ENCODE results near the gene TSPEAR. TPM values are rescaled to one million over a fixed set of nuclear protein-coding genes. Genes with fewer than 3 reads are reported as not detected.

TSPEAR gene
- total and polyA plus RNA-seq, 8 donors = 0.05 to 0.29 (median 0.12) TPM; not detected in 4

DNA sequence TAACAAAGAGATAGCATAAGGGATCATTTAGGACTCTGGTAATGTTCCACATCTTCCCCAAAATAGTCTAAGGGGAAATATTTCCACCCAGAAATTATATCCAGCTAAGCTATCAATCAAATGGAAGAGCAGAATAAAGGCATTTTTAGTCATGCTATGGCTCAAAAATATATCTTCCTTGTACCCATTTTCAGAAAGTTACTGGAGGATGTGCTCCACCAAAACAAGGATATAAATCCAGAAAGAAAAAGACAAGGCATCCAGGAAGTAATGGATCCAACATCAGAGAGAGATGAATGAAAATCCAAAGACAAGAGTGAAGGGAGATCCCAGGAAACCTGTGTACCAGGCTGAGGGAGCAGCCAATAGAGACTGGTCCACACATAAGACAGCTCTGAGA, 102.2 kb downstream of the TSPEAR start:
- Histone ChIP-seq H3K27me3 (peaks cover 0 to 36% (median 3%) of the 10 kb centered on the region in 3 donors), H3K27ac (no peak overlapping the region), H3K4me3 (no peak overlapping the region), H3K4me1 (no peaks in the 10 kb centered on the region), H3K9me3 (peaks cover 4 to 36% (median 35%) of the 10 kb centered on the region in 4 donors), H3K36me3 (no peaks in the 10 kb centered on the region)
- intact Hi-C loops (cut with DNase I; ENCODE audit: low total_unique reads) = no loop called here
- no peak for DNase-seq
- TF ChIP-seq POLR2AphosphoS5 (IDR thresholded peaks at IDR 0.05) (no peak), POLR2A (IDR thresholded peaks at IDR 0.05) (no peak), EP300 (IDR thresholded peaks at IDR 0.05) (no peak), CTCF (IDR thresholded peaks at IDR 0.05) (no peak)

DNA sequence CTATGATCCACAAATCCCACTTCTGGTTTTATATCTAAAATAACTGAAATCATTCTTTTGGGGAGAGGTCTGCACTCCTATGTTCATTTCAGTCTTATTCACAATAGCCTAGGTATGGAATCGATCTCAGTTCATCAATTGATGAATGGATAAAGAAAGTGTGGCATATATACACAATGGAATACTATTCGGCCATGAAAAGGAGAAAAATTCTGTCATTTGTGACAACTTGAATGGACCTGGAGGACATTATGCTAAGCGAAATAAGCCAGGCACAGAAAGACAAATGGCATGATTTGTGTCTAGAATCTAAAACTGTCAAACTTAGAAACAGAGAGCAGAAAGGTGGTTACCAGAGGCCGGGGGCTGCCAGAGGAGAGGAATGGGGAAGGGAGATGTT, 104.9 kb downstream of the TSPEAR start:
- Histone ChIP-seq H3K4me1 (no peaks in the 10 kb centered on the region), H3K27ac (no peak overlapping the region), H3K4me3 (no peak overlapping the region), H3K27me3 (peaks cover 0 to 35% (median 9%) of the 10 kb centered on the region in 3 donors), H3K9me3 (peaks cover 4 to 35% (median 28%) of the 10 kb centered on the region in 4 donors), H3K36me3 (no peaks in the 10 kb centered on the region)
- no peak for DNase-seq
- TF ChIP-seq CTCF (IDR thresholded peaks at IDR 0.05) (no peak), POLR2A (IDR thresholded peaks at IDR 0.05) (no peak), POLR2AphosphoS5 (IDR thresholded peaks at IDR 0.05) (no peak), EP300 (IDR thresholded peaks at IDR 0.05) (no peak)
- WGBS, 5 donors = 71 to 80% (median 76%) methylated on average over 4 of the region's 4 CpGs
- intact Hi-C loops (cut with DNase I; ENCODE audit: low total_unique reads) = no loop called here

DNA sequence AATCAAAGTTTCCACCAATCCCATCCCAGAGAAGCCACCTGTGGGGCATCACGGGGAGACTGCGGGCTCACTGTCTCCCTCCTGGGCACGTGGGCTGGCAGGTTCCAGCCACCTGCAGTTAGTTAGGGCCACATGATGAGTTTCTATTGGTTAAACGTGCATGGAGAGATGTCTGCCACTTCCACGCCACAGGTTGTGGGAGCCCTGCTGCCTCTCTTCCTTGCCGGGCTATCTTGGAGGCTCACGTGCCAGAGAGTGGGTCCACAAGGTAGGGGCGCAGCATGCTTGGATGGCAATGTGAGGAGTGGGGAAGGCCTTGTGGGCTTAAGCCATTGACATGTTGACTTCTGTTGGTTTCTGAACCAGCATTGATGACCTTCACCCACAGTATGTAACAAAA, 107.5 kb downstream of the TSPEAR start:
- no peak overlapping the region for H3K4me3 ChIP-seq
- 81 to 90% (median 85%) methylated on average over 8 of the region's 8 CpGs for WGBS, 5 donors
- H3K36me3 ChIP-seq = no peaks in the 10 kb centered on the region
- H3K27me3 ChIP-seq = peaks cover 0 to 53% (median 13%) of the 10 kb centered on the region in 3 donors
- peaks cover 0 to 22% (median 3%) of the 10 kb centered on the region in 4 donors for H3K9me3 ChIP-seq
- intact Hi-C loops (cut with DNase I; ENCODE audit: low total_unique reads) = no loop called here
- DNase-seq = no peak
- H3K27ac ChIP-seq = no peak overlapping the region
- H3K4me1 ChIP-seq = no peaks in the 10 kb centered on the region
- TF ChIP-seq EP300 (IDR thresholded peaks at IDR 0.05) (no peak), POLR2AphosphoS5 (IDR thresholded peaks at IDR 0.05) (no peak), POLR2A (IDR thresholded peaks at IDR 0.05) (no peak), CTCF (IDR thresholded peaks at IDR 0.05) (no peak)

GRCh38 chr21:44603109-44603875, 108.1 kb downstream of the TSPEAR start:
- no peaks in the 10 kb centered on the region for H3K36me3 ChIP-seq
- no peak for TF ChIP-seq CTCF (IDR thresholded peaks at IDR 0.05)
- TF ChIP-seq POLR2A (IDR thresholded peaks at IDR 0.05) = no peak
- no peak for TF ChIP-seq POLR2AphosphoS5 (IDR thresholded peaks at IDR 0.05)
- no peak for TF ChIP-seq EP300 (IDR thresholded peaks at IDR 0.05)
- H3K4me1 ChIP-seq = no peaks in the 10 kb centered on the region
- H3K9me3 ChIP-seq = peaks cover 0 to 28% (median 3%) of the 10 kb centered on the region in 4 donors
- H3K27ac ChIP-seq = no peak overlapping the region
- no peak for DNase-seq
- intact Hi-C loops (cut with DNase I; ENCODE audit: low total_unique reads) = no loop called here
- H3K27me3 ChIP-seq = peaks cover 0 to 54% (median 13%) of the 10 kb centered on the region in 3 donors
- no peak overlapping the region for H3K4me3 ChIP-seq
- WGBS, 5 donors = 45 to 60% (median 50%) methylated on average over 10 to 17 of the region's 17 CpGs
